ENCODE data around the gene STKLD1.
A peak's percentile ranks its signal among the peaks of the same experiment; 100 is the strongest.
"Not testable (repeated sequence)": the region's sequence is repeated elsewhere in the genome, so short reads cannot be mapped to it uniquely, and the experiment has no call there.

STKLD1 gene

DNA sequence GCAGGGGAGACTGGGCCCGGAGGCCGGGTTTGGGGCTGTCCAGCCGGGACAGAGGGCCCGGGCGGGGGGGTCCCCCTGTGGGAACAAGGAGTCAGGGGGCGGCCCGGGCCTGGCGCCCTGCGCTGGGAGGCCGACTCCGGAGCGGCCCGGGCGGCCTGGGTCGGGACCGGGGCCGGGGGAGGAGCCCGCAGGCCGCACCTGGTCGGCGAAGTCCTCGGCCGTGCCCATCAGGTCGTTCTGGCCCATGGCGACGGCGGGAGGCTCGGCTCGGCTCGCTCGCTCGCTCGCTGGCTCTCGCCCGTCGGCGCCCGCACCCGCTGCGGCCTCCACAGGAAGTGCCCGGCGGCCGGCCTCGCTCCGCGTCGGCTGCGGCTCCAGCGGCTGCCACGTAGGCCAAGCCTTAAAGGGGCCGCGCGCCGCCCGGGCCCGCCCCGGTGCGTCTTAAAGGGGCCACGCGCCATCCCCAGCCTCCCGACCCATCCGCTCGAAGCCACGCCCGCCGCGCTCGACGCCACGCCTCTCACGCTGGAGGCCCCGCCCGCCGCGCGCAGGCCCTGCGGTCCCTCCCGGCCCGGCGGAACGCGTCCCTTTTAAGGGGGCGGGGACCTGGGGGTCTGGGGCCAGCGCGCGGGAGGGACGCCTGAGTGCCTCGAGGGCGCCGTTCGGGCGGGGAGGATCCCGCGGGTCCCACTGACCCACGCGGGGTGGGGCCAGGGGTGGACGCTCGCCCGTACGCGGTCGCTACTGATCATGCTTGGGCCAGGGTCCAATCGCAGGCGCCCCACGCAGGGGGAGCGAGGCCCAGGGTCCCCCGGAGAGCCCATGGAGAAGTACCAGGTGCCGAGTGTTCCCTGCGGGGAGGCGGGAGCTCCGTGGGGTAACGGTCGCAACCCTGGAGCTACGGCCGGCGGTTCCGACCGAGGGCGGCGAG lies at the start of gene STKLD1, which contains the start of gene SURF4:
TSS of gene STKLD1 (plus strand) at position 643 of the 931 bp plus-strand sequence. CDS start at position 751, 108 bp downstream.
TSS of gene SURF4 (minus strand) at position 337 of the 931 bp plus-strand sequence. CDS start at position 246, 91 bp downstream.
- peak; percentile 93 for DNase-seq (ENCODE audit: low read depth in 2 of 2)

DNA sequence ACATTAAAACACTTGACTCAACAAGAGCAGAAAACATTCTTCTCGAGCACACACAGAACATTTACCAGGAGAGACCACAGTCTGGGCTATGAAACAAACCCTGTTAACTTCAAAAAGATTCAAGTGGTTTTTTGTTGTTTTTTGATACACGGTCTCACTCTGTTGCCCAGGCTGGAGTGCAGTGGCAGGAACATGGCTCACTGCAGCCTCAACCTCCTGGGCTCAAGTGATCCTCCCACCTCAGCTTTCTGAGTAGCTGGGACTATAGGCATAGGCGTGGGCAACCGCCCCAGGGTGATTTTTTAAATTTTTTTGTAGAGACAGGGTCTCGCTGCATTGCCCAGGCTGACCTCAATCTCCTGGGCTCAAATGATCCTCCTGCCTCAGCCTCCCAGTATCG lies 49.1 kb upstream of the STKLD1 start:
- DNase-seq (ENCODE audit: low read depth in 2 of 2), result not testable (repeated sequence)

DNA sequence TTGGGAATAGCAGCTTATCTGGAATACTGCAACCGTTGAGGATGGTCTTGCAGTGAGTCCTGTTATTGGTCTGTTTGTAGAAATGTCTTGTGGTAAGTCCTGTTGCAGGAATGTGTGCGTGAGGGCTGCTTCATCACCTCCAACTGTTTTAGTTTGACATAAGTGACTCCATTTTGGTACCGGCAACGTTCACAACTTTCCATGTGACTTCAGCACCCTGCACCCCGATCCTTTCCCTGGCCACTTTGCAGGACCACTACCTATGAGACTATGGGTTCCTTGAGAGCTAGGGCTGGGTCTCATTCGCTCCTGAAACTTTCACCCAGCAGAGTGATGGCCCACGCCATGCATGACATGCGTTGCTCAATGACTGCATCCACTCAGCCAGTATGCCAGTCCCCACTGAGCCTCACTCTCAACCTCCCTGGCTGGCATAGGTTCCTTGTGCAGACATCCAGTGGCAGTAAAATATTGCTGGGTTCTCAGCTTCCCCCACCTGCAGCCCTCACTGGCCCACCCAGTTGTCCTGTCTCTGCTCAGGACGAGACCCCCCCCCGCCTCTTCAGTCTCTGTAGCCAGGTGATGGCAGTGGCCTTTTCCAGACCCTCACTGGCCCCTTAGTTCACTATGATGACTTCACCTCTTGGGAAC lies 48.2 kb upstream of the STKLD1 start:
- DNase-seq (ENCODE audit: low read depth in 2 of 2), result no peak

DNA sequence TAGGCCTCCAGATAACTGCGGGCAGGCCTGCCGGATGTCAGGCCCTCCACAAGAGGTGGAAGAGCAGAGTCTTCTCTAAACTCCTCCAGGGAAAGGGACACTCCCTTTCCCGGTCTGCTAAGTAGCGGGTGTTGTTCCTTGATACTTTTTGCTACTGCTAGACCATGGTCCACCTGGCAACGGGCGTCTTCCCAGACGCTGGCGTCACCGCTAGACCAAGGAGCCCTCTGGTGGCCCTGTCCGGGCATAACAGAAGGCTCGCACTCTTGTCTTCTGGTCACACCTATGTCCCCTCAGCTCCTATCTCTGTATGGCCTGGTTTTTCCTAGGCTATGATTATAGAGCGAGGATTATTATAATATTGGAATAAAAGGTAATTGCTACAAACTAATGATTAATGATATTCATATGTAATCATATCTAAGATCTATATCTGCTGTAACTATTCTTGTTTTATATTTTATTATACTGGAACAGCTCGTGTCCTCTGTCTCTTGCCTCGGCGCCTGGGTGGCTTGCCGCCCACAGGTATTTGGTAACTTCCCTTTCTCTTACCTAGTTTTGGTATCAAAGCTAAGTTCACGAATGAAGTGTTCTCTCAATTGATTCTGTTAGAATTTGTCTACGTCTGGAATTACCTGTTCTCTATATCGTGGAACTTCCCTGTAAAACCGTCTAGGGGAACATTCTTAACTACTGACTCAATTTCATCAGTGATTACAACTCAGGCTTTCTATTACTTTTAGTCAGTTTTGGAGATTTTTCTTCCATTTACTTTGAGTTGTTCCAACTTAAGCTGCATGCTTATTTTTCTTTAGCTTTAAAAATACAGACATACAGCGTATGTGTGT lies 46.6 kb upstream of the STKLD1 start:
- DNase-seq (ENCODE audit: low read depth in 2 of 2), result not testable (repeated sequence)

DNA sequence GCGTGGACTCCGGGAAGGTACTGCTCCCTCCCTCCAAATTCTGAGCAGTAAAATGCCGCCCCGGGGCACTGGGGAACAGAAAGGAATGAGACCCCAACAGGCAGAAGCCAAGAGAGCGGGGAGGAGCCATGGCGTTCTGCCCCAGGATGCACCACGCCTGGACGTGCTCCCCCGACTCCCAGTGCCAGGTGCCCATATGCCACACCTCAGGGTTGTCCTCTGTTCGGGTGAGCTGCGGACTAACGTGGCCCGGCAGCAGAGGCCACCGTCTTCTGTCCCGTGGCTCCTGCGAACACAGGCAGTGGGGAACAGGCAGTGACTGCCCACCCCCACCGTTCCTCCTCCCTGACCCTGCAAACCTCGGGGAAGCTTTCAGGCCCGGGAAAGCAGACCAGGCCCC lies 44.9 kb upstream of the STKLD1 start:
- DNase-seq (ENCODE audit: low read depth in 2 of 2), result no peak

DNA sequence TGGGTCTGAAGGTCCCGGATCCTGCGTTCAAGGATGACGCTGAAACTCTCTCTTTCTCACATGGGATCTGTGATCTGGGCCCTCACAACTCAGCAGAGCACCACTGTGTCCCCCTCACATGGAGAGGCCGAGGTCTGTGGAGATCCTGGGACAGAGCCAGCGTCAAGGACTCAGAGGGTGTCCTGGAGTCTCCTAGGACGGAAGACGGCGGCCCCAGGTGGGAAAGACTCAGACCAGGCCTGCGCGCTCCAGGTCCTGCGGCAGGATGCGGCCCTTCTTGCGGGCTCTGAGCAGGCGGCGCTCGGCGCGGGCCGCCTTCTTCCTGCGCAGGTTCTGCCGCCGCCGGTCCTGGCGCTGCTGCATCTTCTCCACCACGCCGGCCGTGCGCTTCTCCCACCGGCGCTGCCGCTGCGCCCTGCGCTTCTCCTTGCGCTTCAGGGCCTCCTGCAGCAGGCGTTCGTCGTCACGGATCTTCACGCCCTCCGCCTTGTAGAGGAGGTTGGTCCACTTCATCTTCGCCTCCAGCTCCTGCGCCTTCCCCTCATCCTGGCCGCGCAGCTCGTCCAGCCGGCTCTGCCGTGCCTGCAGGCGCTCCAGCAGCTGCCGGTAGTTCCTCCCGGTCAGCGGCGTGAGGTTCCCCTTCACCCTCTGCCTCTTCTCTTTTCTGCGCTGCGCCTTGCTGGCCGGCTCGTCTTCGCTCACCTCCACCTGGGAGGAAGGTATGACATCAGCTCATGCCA lies 44.4 kb upstream of the STKLD1 start:
- no peak for DNase-seq (ENCODE audit: low read depth in 2 of 2)

DNA sequence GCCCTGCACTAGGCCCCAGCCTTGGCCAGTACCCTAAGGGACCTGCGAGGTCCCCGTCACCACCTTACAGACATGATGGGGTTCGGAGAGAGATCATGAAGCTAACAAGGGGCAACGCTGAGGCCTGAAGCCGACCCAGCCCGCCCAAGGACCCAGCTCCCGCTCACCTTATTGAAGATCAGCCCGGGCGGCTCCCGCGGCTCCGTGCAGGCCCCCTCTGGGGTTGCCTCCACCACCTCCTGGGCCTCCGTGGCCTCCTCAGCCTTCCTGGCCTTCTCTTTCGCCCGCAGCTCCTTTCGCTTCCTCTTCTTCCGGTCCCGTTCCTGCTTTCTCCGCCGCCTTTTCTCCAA lies 43.8 kb upstream of the STKLD1 start:
- DNase-seq (ENCODE audit: low read depth in 2 of 2), result no peak

DNA sequence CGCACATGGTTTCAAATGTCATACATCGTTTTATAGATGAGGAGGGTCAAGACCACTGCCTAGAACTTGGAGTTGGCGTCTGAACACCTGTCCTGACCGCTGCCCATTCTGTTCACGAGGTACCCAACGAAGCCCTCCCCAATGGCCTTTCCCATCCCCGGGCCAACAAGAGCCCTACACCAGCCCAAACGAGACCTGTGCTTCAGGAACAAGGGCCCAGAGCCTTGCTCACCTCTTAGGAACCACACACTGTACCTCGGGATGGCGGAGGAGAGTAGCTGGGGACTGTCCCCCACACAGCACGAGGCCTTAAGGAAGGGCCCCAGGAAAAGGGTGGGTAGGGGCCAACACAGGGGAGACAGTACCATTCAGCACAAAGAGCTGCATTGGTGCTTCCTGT lies 43.2 kb upstream of the STKLD1 start:
- DNase-seq (ENCODE audit: low read depth in 2 of 2), result no peak

DNA sequence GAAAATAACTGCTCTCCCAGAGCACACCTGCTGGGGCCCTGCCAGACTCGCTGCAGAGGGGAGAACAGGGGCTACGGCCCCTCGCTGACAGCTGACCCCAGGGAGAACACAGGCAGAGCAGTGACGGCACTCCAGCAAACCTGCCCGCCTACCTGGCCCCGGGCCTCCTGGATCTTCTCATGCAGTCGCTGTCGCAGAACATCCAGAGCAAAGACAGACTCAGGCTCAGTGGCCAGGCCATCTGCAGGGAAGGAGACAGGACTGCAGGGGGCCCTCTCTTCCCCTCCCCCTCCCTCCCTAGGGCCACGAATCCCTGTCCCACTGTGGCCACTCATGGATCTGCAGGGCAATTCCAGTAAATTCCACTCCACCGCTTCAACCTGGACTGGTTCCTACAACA lies 42.6 kb upstream of the STKLD1 start:
- no peak for DNase-seq (ENCODE audit: low read depth in 2 of 2)

DNA sequence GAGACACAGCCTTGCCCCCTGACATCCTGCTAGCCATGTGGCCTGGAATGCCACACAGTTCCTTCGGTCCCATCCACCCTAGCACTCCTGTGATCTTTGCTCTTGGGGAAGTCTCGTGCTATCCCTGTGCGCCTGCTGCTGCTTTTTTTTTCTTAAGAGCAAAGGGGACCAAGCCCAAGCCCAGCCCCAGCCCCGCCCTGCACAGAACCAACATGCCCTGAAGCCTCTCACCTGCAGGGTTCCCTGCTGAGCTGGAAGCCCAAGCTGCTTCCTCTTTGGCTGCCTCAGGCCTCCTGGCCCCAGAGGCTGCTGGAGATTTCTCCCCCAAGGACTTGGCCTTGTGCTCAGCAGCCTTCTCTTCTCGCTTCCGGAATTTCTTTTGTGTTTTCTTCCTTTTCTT lies 42.0 kb upstream of the STKLD1 start:
- DNase-seq (ENCODE audit: low read depth in 2 of 2), result no peak

DNA sequence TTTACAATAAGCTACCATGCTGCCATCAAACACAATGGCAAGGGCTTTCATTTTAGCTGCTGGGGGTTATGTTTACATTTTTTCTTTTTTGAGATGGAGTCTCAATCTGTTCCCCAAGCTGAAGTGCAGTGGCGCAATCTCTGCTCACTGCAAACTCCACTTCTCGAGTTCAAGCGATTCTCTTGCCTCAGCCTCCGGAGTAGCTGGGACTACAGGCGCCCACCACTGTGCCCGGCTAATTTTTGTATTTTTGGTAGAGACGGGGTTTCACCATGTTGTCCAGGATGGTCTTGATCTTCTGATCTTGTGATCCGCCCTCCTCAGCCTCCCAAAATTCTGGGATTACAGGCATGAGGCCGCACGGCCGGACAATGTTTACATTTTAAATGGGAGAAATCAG lies 41.3 kb upstream of the STKLD1 start:
- DNase-seq (ENCODE audit: low read depth in 2 of 2), result not testable (repeated sequence)

DNA sequence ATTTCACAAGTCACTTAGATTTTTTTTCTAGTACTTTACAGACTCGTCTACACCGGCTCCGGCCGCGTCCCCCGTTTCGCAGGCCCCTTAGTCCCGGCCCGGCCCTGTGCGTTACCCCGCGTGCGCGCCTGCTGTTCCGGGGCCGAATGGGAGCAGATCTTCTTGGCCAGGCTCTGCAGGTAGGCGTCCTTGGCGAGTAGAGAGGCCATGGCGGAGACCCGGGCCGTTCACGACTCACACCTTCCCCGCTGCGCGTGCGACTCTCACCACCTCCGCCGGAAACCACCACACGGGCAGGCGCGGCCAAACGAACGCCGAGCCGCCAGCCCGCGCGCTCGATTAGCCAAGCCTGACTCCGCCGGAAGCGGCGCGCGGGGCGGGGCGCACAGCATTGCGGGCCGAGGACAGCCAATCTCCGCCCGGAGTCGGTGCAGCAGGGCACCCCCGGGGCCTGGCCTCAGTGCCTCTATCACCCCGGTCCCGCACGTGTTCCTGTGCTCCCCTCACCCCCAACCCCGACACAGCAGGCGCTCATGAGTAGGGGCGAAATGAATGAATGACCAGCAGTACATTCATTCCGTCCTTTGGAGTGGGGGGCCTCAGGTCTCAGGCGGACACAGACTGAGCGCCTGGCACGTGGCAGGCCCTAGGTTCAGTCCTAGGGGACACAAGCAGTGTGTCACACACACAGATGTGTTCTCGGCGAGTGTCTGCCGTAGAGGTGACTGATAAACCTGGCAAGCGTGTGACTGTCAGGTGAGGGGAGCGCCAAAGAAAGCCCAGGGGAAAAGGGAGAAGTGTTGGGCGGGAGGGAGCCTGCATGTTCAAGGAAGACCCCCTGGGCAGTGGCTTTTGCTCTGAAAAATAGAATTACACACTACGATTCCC lies 40.0 kb upstream of the STKLD1 start, which contains the start of gene SURF6:
TSS of gene SURF6 (minus strand) at position 265 of the 888 bp plus-strand sequence. CDS start at position 209, 56 bp downstream.
- DNase-seq (ENCODE audit: low read depth in 2 of 2), result peak; percentile 88 to 92

DNA sequence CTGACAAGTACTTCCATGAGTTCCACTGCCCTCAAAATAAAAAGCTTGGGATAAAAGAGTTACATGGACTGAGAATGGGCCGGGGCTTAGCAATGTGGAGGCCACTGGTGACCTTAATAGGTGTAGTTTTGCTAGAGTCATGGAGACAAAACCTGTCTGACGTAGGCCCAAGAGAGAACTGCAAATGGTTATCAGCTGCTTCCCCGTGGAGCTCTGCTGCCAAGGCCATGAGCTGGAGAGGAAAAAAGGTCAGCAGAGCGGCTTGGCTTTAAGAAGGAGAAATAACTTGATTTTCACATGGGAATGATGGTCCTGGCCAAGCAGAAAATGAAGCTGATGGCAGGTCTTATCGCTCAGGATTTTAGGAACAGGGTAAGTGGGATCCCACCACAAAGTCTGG lies 36.5 kb upstream of the STKLD1 start:
- no peak for DNase-seq (ENCODE audit: low read depth in 2 of 2)

DNA sequence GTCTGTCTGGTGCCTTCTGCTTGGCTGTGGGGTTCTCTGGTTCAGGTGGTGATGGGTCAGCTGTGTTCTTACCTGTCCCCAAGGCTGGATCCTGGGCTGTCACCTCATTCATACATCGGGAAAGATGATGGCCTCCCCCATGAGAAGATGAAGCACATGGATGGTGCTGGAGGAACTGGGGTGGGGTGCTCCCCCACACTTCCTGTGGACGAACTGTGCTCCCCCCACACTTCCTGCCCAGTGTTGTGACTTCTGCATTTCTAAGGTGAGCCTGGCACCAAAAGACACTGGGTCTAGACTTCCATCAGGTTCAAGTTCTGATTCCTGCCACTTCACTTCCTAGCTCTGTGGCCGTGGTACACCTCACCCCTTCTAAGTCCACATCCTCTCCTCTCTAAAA lies 35.9 kb upstream of the STKLD1 start:
- no peak for DNase-seq (ENCODE audit: low read depth in 2 of 2)

DNA sequence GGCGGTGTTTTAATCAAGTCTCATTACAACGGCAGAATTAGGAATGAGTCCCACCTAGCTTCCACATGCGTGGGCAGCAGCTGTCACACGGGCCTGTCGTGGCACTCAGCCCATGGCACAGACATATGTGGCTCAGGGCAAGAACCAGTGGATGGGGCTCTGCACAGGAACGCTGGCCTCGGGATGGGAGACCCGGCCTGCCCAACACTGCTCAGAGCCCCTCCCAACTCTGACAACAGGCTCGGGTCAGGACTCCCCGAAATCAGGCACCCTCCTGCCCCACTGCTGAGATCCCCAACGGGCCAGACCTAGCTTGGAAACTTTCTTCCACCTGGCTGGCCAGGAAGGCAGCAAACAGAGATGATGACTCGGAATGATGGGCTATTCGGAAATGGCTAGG lies 35.2 kb upstream of the STKLD1 start:
- DNase-seq (ENCODE audit: low read depth in 2 of 2), result no peak

DNA sequence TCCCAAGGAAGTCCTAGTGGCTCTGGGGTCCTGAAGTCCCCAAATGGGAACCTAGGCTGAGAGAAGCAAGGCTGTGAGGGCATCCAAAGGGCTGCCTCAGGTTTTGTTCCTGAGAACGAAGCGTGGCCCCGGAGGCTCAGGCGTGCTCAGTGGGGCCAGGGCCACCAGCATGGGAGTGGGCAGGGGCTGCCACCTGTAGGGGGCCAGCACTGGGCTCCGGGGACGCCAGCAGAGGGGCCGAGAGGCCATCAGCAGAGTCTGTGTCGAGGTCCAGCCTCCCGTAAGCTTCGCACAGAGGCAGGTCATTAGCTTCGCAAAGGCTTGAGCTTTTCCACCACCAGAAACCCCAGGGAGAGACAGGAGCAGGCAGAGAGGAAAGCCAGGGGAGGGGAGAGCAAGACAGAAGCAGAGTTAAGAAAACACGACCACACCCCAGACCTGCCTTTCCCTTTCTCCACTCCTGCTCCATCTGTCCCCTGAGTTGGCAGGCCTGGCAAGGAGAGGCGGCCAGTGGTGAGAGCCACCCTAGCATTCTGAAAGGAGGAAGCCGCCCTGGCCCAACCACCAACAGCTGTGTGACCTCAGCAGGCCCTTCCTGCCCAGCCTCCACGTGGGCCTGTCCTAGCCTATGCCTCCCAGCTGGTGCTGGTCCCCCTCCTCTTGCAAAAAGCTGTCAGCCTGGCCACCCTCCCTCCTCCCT lies 34.6 kb upstream of the STKLD1 start:
- DNase-seq (ENCODE audit: low read depth in 2 of 2), result no peak

DNA sequence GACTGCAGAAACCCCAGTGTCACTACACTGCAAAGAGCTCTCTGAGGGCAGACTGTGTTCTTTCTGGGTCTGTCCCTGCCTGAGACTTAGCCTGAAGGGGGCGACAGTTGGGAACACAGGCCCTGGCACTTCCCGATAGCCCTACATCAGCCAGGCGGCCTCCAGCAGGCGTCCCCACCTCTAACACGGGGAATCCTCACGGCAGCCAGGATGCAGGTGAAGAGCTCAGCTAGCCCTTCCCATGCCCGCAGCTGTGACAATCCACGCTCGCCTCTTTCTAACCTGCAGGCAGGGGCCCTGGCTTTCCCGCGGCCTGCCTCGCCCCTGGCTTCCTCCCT lies 34.1 kb upstream of the STKLD1 start:
- DNase-seq (ENCODE audit: low read depth in 2 of 2), result no peak

DNA sequence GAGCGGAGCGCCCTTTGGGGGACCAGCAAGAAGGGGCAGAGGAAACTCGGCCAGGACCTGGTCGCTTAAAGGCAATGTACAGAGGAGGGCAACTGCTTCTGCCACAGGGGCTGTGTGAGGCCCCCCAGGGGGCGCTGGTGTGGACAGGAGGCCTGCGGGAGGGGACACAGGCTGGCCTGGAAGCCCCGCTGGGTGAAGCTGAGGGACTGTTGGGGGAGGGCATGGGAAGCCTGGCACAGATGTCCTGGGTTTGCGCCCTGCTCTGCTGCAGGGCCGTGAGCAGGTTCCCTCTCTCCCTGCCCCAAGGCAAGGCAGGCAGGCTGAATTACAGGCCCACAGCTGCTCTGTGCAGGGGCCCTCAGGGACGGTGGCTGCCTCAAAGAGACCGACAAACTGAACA lies 33.6 kb upstream of the STKLD1 start:
- DNase-seq (ENCODE audit: low read depth in 2 of 2), result no peak

DNA sequence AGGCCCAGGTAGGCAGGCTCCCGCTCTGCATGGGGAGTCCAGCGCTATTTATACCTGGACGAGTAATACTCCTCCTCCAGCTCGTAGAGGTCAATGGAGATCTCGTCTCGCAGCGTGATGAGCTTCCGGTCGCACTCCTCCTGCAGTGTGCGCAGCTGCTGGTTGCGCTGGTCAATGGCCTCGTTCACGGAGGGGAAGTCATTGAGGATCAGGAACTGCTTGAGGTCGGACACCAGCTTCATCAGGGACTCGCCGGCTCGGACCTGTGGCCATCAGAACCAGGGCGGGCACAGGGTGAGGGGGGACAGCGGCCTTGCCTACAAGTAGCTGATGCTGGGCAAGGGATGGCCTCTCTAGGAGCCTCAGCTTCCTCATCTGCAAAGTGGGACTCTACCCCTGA lies 32.1 kb upstream of the STKLD1 start:
- DNase-seq (ENCODE audit: low read depth in 2 of 2), result no peak

DNA sequence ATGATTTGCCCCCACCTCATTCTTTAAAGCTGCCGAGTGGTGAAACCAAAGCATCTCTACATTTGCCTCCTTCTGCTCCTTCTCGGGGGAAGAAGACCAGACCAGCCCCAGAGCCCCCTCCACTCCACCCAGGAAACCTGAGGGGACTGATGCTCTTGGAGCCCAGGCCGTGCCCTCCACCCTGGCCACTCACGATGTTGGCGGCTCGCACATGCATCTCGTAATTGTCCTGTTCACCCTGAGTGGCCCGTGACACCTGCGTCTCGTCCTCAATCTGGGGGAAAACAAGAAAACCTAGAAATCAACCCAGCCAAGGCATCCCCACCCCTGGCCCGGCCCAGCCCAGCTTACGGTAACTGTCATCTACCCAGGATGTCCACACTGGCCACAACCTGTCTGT lies 31.2 kb upstream of the STKLD1 start:
- no peak for DNase-seq (ENCODE audit: low read depth in 2 of 2)

All from activated CD4-positive, alpha-beta T cell treated with anti-CD3 and anti-CD28 coated beads for 24 hours (primary cell).